ENCODE results near the gene DCLK1.
A peak's percentile ranks its signal among the peaks of the same experiment; 100 is the strongest.

The DCLK1 gene

DNA sequence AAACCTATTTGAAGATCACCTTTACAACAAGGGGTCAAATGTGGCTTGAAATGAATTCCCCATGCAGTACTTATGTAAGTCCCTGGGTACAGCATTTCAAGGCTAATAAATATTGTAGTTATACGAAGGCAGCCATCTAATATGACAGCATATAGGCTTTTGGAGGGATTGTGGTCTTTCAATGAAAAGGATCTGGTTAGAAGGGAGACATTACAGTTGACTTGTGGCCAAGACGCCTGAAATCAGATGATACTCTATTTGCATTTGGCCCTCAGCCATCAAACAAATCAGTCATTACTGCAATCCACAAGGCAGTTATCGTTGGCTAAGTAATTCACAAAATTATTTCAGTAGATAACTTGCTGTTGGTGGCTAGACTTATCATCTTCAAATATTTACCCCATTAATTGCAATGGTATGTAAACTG is 242.7 kb downstream of the DCLK1 start:
- H4K8ac ChIP-seq (ENCODE audit: low read depth, low read length): no peak overlapping the region
- no peak overlapping the region for H3K4ac ChIP-seq (ENCODE audit: low read depth, low read length)
- no peak overlapping the region for H4K5ac ChIP-seq (ENCODE audit: low read length)
- no peaks in the 10 kb centered on the region for H3K27me3 ChIP-seq (ENCODE audit: insufficient read depth, low read length, poor library complexity)
- peak; percentile 13 for DNase-seq
- H3K79me1 ChIP-seq (ENCODE audit: low read length): no peaks in the 10 kb centered on the region
- no peak overlapping the region for H2BK5ac ChIP-seq (ENCODE audit: low read length)
- no peak overlapping the region for H2BK15ac ChIP-seq (replicated peaks; ENCODE audit: low read depth)
- H3K56ac ChIP-seq (ENCODE audit: low read length): no peak overlapping the region
- H3K23ac ChIP-seq (ENCODE audit: low read length): no peak overlapping the region
- no peak overlapping the region for H3K18ac ChIP-seq (ENCODE audit: low read length)
- no peak overlapping the region for H2AK5ac ChIP-seq (ENCODE audit: low read length)
- H3K9ac ChIP-seq (ENCODE audit: low read length): no peak overlapping the region
- H3K79me2 ChIP-seq (ENCODE audit: control insufficient read depth, insufficient read depth, low read length): no peaks in the 10 kb centered on the region
- WGBS (ENCODE audit: extremely low coverage, insufficient coverage, low lambda C conversion rate): no CpG with 5 or more reads among the region's 3 CpGs
- no peak overlapping the region for H3K4me2 ChIP-seq (ENCODE audit: low read length)
- H3K27ac ChIP-seq (ENCODE audit: low read depth, low read length): no peak overlapping the region
- H3K4me1 ChIP-seq (ENCODE audit: control insufficient read depth, low read depth, low read length): no peaks in the 10 kb centered on the region
- H3K4me3 ChIP-seq (ENCODE audit: low read length): no peak overlapping the region
- no peaks in the 10 kb centered on the region for H3K36me3 ChIP-seq (ENCODE audit: control insufficient read depth, insufficient read depth, low read length)
- no peak overlapping the region for H2BK120ac ChIP-seq (ENCODE audit: low read depth, low read length)

GRCh38 chr13:35887115-35887666 is 244.0 kb downstream of the DCLK1 start:
- no peaks in the 10 kb centered on the region for H3K27me3 ChIP-seq (ENCODE audit: insufficient read depth, low read length, poor library complexity)
- no peak overlapping the region for H4K5ac ChIP-seq (ENCODE audit: low read length)
- no peak overlapping the region for H3K27ac ChIP-seq (ENCODE audit: low read depth, low read length)
- no peak overlapping the region for H2BK120ac ChIP-seq (ENCODE audit: low read depth, low read length)
- H3K36me3 ChIP-seq (ENCODE audit: control insufficient read depth, insufficient read depth, low read length): no peaks in the 10 kb centered on the region
- H3K4me1 ChIP-seq (ENCODE audit: control insufficient read depth, low read depth, low read length): no peaks in the 10 kb centered on the region
- H2BK5ac ChIP-seq (ENCODE audit: low read length): no peak overlapping the region
- no peak overlapping the region for H3K9ac ChIP-seq (ENCODE audit: low read length)
- no peak overlapping the region for H3K23ac ChIP-seq (ENCODE audit: low read length)
- no CpG with 5 or more reads among the region's 6 CpGs for WGBS (ENCODE audit: extremely low coverage, insufficient coverage, low lambda C conversion rate)
- no peak overlapping the region for H3K4ac ChIP-seq (ENCODE audit: low read depth, low read length)
- H4K8ac ChIP-seq (ENCODE audit: low read depth, low read length): no peak overlapping the region
- H3K79me2 ChIP-seq (ENCODE audit: control insufficient read depth, insufficient read depth, low read length): no peaks in the 10 kb centered on the region
- no peak overlapping the region for H2AK5ac ChIP-seq (ENCODE audit: low read length)
- H3K4me2 ChIP-seq (ENCODE audit: low read length): no peak overlapping the region
- no peak for DNase-seq
- no peak overlapping the region for H3K56ac ChIP-seq (ENCODE audit: low read length)
- no peak overlapping the region for H3K4me3 ChIP-seq (ENCODE audit: low read length)
- H2BK15ac ChIP-seq (replicated peaks; ENCODE audit: low read depth): no peak overlapping the region
- no peak overlapping the region for H3K18ac ChIP-seq (ENCODE audit: low read length)
- no peaks in the 10 kb centered on the region for H3K79me1 ChIP-seq (ENCODE audit: low read length)

DNA sequence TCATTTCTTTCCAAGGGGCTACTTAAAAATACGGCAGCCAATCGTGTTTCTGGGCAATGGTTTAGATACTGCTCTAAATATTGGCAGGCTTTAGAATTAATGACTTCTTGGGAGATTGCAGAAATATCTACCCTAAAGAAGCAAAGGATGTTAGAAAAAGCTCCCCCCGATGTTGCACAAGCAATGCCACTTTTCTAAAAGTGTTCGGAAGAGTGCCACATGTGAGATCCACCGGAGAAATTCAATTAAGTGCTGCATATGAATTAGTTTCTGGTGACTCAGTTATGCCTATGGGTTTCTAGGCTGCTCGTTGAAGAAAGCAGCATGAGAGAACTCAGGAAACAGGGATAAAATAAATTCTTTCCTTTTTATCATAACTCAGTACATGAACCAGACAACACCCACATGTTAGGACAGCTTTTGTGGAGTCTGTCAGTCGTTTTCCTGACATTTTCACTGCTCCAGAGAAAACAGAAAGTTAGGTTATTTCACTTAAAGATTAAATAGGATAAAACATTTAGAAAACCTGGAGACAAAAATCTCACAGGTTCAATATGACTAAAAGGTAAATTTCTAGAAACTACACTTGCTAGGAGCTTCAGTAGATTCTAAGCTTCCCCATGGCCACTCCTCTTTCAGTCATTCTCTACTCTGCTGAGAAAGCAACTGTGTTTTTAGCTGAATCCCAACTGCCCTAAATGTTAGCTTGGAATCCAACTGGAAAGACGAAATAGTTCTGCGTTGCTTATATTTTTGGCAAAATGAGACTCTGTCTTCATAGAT is 244.7 kb downstream of the DCLK1 start:
- Histone ChIP-seq H2BK15ac (replicated peaks; ENCODE audit: low read depth) (no peak overlapping the region), H3K79me2 (ENCODE audit: control insufficient read depth, insufficient read depth, low read length) (no peaks in the 10 kb centered on the region), H4K5ac (ENCODE audit: low read length) (no peak overlapping the region), H3K9ac (ENCODE audit: low read length) (no peak overlapping the region), H2BK5ac (ENCODE audit: low read length) (no peak overlapping the region), H3K56ac (ENCODE audit: low read length) (no peak overlapping the region), H3K4ac (ENCODE audit: low read depth, low read length) (no peak overlapping the region), H3K18ac (ENCODE audit: low read length) (no peak overlapping the region), H3K4me3 (ENCODE audit: low read length) (no peak overlapping the region), H3K4me1 (ENCODE audit: control insufficient read depth, low read depth, low read length) (no peaks in the 10 kb centered on the region), H4K8ac (ENCODE audit: low read depth, low read length) (no peak overlapping the region), H3K27ac (ENCODE audit: low read depth, low read length) (no peak overlapping the region), H3K4me2 (ENCODE audit: low read length) (no peak overlapping the region), H2AK5ac (ENCODE audit: low read length) (no peak overlapping the region), H3K27me3 (ENCODE audit: insufficient read depth, low read length, poor library complexity) (no peaks in the 10 kb centered on the region), H3K79me1 (ENCODE audit: low read length) (no peaks in the 10 kb centered on the region), H2BK120ac (ENCODE audit: low read depth, low read length) (no peak overlapping the region), H3K36me3 (ENCODE audit: control insufficient read depth, insufficient read depth, low read length) (no peaks in the 10 kb centered on the region), H3K23ac (ENCODE audit: low read length) (no peak overlapping the region)
- DNase-seq: no peak
- WGBS (ENCODE audit: extremely low coverage, insufficient coverage, low lambda C conversion rate): no CpG with 5 or more reads among the region's 9 CpGs

GRCh38 chr13:35884211-35884760 is 246.9 kb downstream of the DCLK1 start:
- Histone ChIP-seq H3K4me3 (ENCODE audit: low read length) (no peak overlapping the region), H3K18ac (ENCODE audit: low read length) (no peak overlapping the region), H2BK15ac (replicated peaks; ENCODE audit: low read depth) (no peak overlapping the region), H4K8ac (ENCODE audit: low read depth, low read length) (no peak overlapping the region), H2AK5ac (ENCODE audit: low read length) (no peak overlapping the region), H3K36me3 (ENCODE audit: control insufficient read depth, insufficient read depth, low read length) (no peaks in the 10 kb centered on the region), H3K27ac (ENCODE audit: low read depth, low read length) (no peak overlapping the region), H3K4ac (ENCODE audit: low read depth, low read length) (no peak overlapping the region), H3K4me1 (ENCODE audit: control insufficient read depth, low read depth, low read length) (no peaks in the 10 kb centered on the region), H3K79me1 (ENCODE audit: low read length) (no peaks in the 10 kb centered on the region), H4K5ac (ENCODE audit: low read length) (no peak overlapping the region), H3K23ac (ENCODE audit: low read length) (no peak overlapping the region), H3K79me2 (ENCODE audit: control insufficient read depth, insufficient read depth, low read length) (no peaks in the 10 kb centered on the region), H3K4me2 (ENCODE audit: low read length) (no peak overlapping the region), H3K9ac (ENCODE audit: low read length) (no peak overlapping the region), H3K27me3 (ENCODE audit: insufficient read depth, low read length, poor library complexity) (no peaks in the 10 kb centered on the region), H2BK120ac (ENCODE audit: low read depth, low read length) (no peak overlapping the region), H2BK5ac (ENCODE audit: low read length) (no peak overlapping the region), H3K56ac (ENCODE audit: low read length) (no peak overlapping the region)
- no CpG with 5 or more reads among the region's 4 CpGs for WGBS (ENCODE audit: extremely low coverage, insufficient coverage, low lambda C conversion rate)
- no peak for DNase-seq

- Histone ChIP-seq H3K36me3 (ENCODE audit: control insufficient read depth, insufficient read depth, low read length) (no peaks in the 10 kb centered on the region), H3K4me2 (ENCODE audit: low read length) (no peak overlapping the region)
Observed at GRCh38 chr13:35882722-35883497, 248.3 kb downstream of the DCLK1 start.

More at GRCh38 chr13:35882722-35883497, 248.3 kb downstream of the DCLK1 start:
- Histone ChIP-seq H3K4me1 (ENCODE audit: control insufficient read depth, low read depth, low read length) (no peaks in the 10 kb centered on the region), H3K9ac (ENCODE audit: low read length) (no peak overlapping the region), H3K4ac (ENCODE audit: low read depth, low read length) (no peak overlapping the region), H3K18ac (ENCODE audit: low read length) (no peak overlapping the region), H3K79me1 (ENCODE audit: low read length) (no peaks in the 10 kb centered on the region), H3K27me3 (ENCODE audit: insufficient read depth, low read length, poor library complexity) (no peaks in the 10 kb centered on the region), H2BK5ac (ENCODE audit: low read length) (no peak overlapping the region), H3K79me2 (ENCODE audit: control insufficient read depth, insufficient read depth, low read length) (no peaks in the 10 kb centered on the region), H3K27ac (ENCODE audit: low read depth, low read length) (no peak overlapping the region), H4K8ac (ENCODE audit: low read depth, low read length) (no peak overlapping the region), H2BK15ac (replicated peaks; ENCODE audit: low read depth) (no peak overlapping the region), H3K4me3 (ENCODE audit: low read length) (no peak overlapping the region), H3K23ac (ENCODE audit: low read length) (no peak overlapping the region), H2BK120ac (ENCODE audit: low read depth, low read length) (no peak overlapping the region), H2AK5ac (ENCODE audit: low read length) (no peak overlapping the region), H4K5ac (ENCODE audit: low read length) (no peak overlapping the region), H3K56ac (ENCODE audit: low read length) (no peak overlapping the region)
- WGBS (ENCODE audit: extremely low coverage, insufficient coverage, low lambda C conversion rate): no CpG with 5 or more reads among the region's 10 CpGs
- no peak for DNase-seq

All from mesendoderm (in vitro differentiated cells).